BE2C (cell line): ENCODE measurements around the gene PTPRE.

ENCODE experiments used
- DNase-seq: peaks from one replicate; pipeline ENCODE4 v3.0.0-alpha.2; 2020
- H3K27me3 ChIP-seq: fragments of 250-450 bp; sonication (Bioruptor Pico); 2 replicates; pipeline ENCODE4 v1.5.1; 2020; ENCODE audit warnings: mild to moderate bottlenecking
- H3K36me3 ChIP-seq: fragments of 250-450 bp; sonication (Bioruptor Pico); 2 replicates; pipeline ENCODE4 v1.5.1; 2020; ENCODE audit warnings: mild to moderate bottlenecking
- H3K4me1 ChIP-seq: fragments of 250-450 bp; sonication (Bioruptor Pico); 2 replicates; pipeline ENCODE4 v1.5.1; 2020
- H3K4me3 ChIP-seq: 2 replicates; pipeline ENCODE4 v1.5.1; 2011; ENCODE audit warnings: low read depth, low read length
- H3K9me3 ChIP-seq: fragments of 250-450 bp; sonication (Bioruptor Pico); 2 replicates; pipeline ENCODE4 v1.5.1; 2020
- CTCF ChIP-seq: IDR thresholded peaks from 2 replicates; pipeline ENCODE4 v1.5.1; 2012; ENCODE audit warnings: mild to moderate bottlenecking, low read depth, low read length

Gene PTPRE

GRCh38 chr10:128072046-128072445 is 165.1 kb downstream of the PTPRE start:
- no peaks in the 10 kb centered on the region for H3K4me1 ChIP-seq
- DNase-seq, result no peak
- TF ChIP-seq CTCF, result no peak
- no peaks in the 10 kb centered on the region for H3K27me3 ChIP-seq
- H3K4me3 ChIP-seq, result no peak overlapping the region
- no peaks in the 10 kb centered on the region for H3K36me3 ChIP-seq
- no peaks in the 10 kb centered on the region for H3K9me3 ChIP-seq

GRCh38 chr10:128072941-128073645 is 166.2 kb downstream of the PTPRE start:
- TF ChIP-seq CTCF, result no peak
- no peaks in the 10 kb centered on the region for H3K9me3 ChIP-seq
- H3K36me3 ChIP-seq, result no peaks in the 10 kb centered on the region
- H3K4me3 ChIP-seq, result no peak overlapping the region
- H3K4me1 ChIP-seq, result no peaks in the 10 kb centered on the region
- no peaks in the 10 kb centered on the region for H3K27me3 ChIP-seq
- no peak for DNase-seq

GRCh38 chr10:128073890-128074289 is 167.0 kb downstream of the PTPRE start:
- no peak overlapping the region for H3K4me3 ChIP-seq
- no peaks in the 10 kb centered on the region for H3K36me3 ChIP-seq
- H3K9me3 ChIP-seq, result no peaks in the 10 kb centered on the region
- no peaks in the 10 kb centered on the region for H3K27me3 ChIP-seq
- DNase-seq, result no peak
- TF ChIP-seq CTCF, result no peak
- no peaks in the 10 kb centered on the region for H3K4me1 ChIP-seq

GRCh38 chr10:128074589-128074988 is 167.7 kb downstream of the PTPRE start:
- Histone ChIP-seq H3K4me1 (no peaks in the 10 kb centered on the region), H3K27me3 (no peaks in the 10 kb centered on the region), H3K4me3 (no peak overlapping the region), H3K9me3 (no peaks in the 10 kb centered on the region), H3K36me3 (no peaks in the 10 kb centered on the region)
- no peak for TF ChIP-seq CTCF
- no peak for DNase-seq

- TF ChIP-seq CTCF, result no peak
- no peaks in the 10 kb centered on the region for H3K36me3 ChIP-seq
Measured at GRCh38 chr10:128077155-128077875, 170.4 kb downstream of the PTPRE start.

GRCh38 chr10:128078136-128078969 is 171.4 kb downstream of the PTPRE start:
- Histone ChIP-seq H3K4me3 (no peak overlapping the region), H3K9me3 (no peaks in the 10 kb centered on the region), H3K4me1 (no peaks in the 10 kb centered on the region), H3K27me3 (no peaks in the 10 kb centered on the region), H3K36me3 (no peaks in the 10 kb centered on the region)
- TF ChIP-seq CTCF, result peak; percentile 77
- DNase-seq, result peak; percentile 62

More at GRCh38 chr10:128077155-128077875, 170.4 kb downstream of the PTPRE start:
- no peaks in the 10 kb centered on the region for H3K4me1 ChIP-seq
- no peaks in the 10 kb centered on the region for H3K27me3 ChIP-seq
- H3K4me3 ChIP-seq, result no peak overlapping the region
- no peaks in the 10 kb centered on the region for H3K9me3 ChIP-seq
- no peak for DNase-seq
